ENCODE results near the gene SAAL1. TPM values are rescaled to one million over a fixed set of nuclear protein-coding genes. Genes with fewer than 3 reads are reported as not detected.

Gene SAAL1
- total RNA-seq, 1 experiment from 2014 or later: 43.5 TPM

GRCh38 chr11:18056561-18057181 lies 49.2 kb downstream of the SAAL1 start:
- WGBS (ENCODE audit: extremely low coverage, insufficient read length, low lambda C conversion rate): no CpG with 5 or more reads among the region's 1 CpG
- no peak overlapping the region for H3K27ac ChIP-seq (ENCODE audit: insufficient read length, low read depth, low read length)
- H3K4me1 ChIP-seq (ENCODE audit: insufficient read depth, low read length): no peaks in the 10 kb centered on the region
- H3K23ac ChIP-seq (ENCODE audit: insufficient read length, low read depth, low read length): no peak overlapping the region
- no peak overlapping the region for H3K27ac Mint-ChIP-seq
- H3K56ac ChIP-seq (ENCODE audit: insufficient read length, low read depth, low read length): no peak overlapping the region
- H3K27me3 ChIP-seq (ENCODE audit: insufficient read depth, low read length): no peaks in the 10 kb centered on the region
- TF ChIP-seq, protein P1, sequence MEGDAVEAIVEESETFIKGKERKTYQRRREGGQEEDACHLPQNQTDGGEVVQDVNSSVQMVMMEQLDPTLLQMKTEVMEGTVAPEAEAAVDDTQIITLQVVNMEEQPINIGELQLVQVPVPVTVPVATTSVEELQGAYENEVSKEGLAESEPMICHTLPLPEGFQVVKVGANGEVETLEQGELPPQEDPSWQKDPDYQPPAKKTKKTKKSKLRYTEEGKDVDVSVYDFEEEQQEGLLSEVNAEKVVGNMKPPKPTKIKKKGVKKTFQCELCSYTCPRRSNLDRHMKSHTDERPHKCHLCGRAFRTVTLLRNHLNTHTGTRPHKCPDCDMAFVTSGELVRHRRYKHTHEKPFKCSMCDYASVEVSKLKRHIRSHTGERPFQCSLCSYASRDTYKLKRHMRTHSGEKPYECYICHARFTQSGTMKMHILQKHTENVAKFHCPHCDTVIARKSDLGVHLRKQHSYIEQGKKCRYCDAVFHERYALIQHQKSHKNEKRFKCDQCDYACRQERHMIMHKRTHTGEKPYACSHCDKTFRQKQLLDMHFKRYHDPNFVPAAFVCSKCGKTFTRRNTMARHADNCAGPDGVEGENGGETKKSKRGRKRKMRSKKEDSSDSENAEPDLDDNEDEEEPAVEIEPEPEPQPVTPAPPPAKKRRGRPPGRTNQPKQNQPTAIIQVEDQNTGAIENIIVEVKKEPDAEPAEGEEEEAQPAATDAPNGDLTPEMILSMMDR (conservative IDR thresholded peaks at IDR 0.05): no peak
- no peaks in the 10 kb centered on the region for H3K79me1 ChIP-seq (ENCODE audit: insufficient read depth, low read depth, low read length, poor library complexity, severe bottlenecking)
- H2BK5ac ChIP-seq (ENCODE audit: insufficient read length, low read length): no peak overlapping the region
- H3K36me3 Mint-ChIP-seq (ENCODE audit: insufficient read depth in 1 of 3, low read depth in 3 of 3): no peaks in the 10 kb centered on the region
- H3K4me2 ChIP-seq (ENCODE audit: insufficient read depth, insufficient read length, low read length): no peak overlapping the region
- no peak overlapping the region for H4K91ac ChIP-seq (ENCODE audit: insufficient read length, low read depth, low read length)
- H2BK120ac ChIP-seq (ENCODE audit: low read depth, low read length, poor library complexity, severe bottlenecking): no peak overlapping the region
- no peaks in the 10 kb centered on the region for H4K20me1 ChIP-seq (ENCODE audit: control insufficient read depth, insufficient read depth, insufficient read length)
- no peak overlapping the region for H2AFZ ChIP-seq (ENCODE audit: low read length)
- no peaks in the 10 kb centered on the region for H3K4me1 Mint-ChIP-seq
- no peak overlapping the region for H4K8ac ChIP-seq (replicated peaks; ENCODE audit: insufficient read length, low read depth, low read length)
- no peak overlapping the region for H3T11ph ChIP-seq (ENCODE audit: low read length)
- H3K79me2 ChIP-seq (ENCODE audit: insufficient read depth, low read length): no peaks in the 10 kb centered on the region
- peaks cover 3% of the 10 kb centered on the region; the same call in 1 of the 2 replicates for H3K27me3 Mint-ChIP-seq (ENCODE audit: low read depth)
- H3K4me3 Mint-ChIP-seq: no peak overlapping the region
- no peaks in the 10 kb centered on the region for H3K23me2 ChIP-seq (ENCODE audit: insufficient read length, low read depth, low read length, poor library complexity, severe bottlenecking)
- H3K9me3 Mint-ChIP-seq: no peaks in the 10 kb centered on the region
- no peaks in the 10 kb centered on the region for H3K9me3 ChIP-seq (ENCODE audit: control insufficient read depth, low read depth, low read length)
- no peak for DNase-seq
- H3K18ac ChIP-seq (ENCODE audit: insufficient read length, low read depth, low read length): no peak overlapping the region
- no peak overlapping the region for H2BK12ac ChIP-seq (ENCODE audit: insufficient read length, low read depth, low read length)
- H3K4ac ChIP-seq (ENCODE audit: low read depth, low read length): no peak overlapping the region
- no peak overlapping the region for H3K14ac ChIP-seq (ENCODE audit: insufficient read depth, low read length)
- H2AK5ac ChIP-seq (ENCODE audit: insufficient read length, low read length): no peak overlapping the region
- H4K5ac ChIP-seq (ENCODE audit: insufficient read length, low read depth, low read length): no peak overlapping the region
- no peak overlapping the region for H3K9ac ChIP-seq (ENCODE audit: extremely low read depth, insufficient read length, low read length)
- no peak overlapping the region for H2BK20ac ChIP-seq (ENCODE audit: low read depth, low read length, poor library complexity, severe bottlenecking)
- no peak overlapping the region for H2BK15ac ChIP-seq (ENCODE audit: low read depth, low read length)

Measured in H9 (cell line).